GM18498 (cell line): Measurements from ENCODE around the gene TRIP4.
"Not testable (repeated sequence)": the region's sequence is repeated elsewhere in the genome, so short reads cannot be mapped to it uniquely, and the experiment has no call there.

ENCODE experiments used
- ATAC-seq: cut with Tn5 transposase; IDR thresholded peaks from one replicate; pipeline ENCODE4 v1.9.1; 2021; ENCODE audit warnings: mild to moderate bottlenecking, moderate library complexity; ENCODE audit not compliant: unreplicated experiment

Gene TRIP4

GRCh38 chr15:64380130-64380870 lies 7.3 kb upstream of the TRIP4 start:
- ATAC-seq: not testable (repeated sequence)

DNA sequence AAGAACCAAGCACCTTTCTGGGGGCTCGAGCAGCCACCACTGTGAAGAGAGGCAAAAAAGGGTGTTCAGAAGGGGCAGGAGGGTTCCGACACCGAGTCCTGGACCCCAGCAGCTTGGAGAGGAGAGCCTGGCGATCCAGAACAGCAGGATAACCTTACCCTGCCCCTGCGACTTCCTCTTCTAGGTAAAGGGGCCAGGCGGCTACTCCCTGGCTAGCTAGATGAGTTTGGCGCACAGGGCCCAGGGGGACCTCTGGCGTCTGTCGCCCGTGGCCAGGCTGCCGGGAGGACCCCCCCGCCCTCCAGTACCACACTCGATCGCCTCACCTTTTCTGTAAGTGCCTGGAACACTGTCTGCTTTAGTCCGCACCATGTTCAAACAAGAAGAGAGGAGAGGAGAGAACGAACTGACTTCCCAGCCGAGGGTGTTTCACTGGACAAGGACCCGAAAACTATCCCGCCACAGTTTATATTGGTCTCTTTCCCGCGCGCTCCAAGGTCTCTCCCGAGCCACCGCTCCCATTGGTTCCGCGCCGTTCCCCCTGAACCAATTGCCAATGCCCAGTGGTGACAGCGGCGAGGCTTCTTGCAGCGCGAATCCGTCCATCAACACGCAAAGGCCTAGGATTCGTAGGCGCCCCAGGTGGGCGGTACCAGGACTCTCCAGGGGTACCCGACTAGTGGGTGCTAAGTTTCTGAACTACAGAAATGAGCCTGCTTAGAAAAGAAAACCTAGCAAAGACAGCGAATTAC lies 6.5 kb upstream of the TRIP4 start, which contains the start of gene PCLAF:
Gene PCLAF, minus strand, starts transcription at position 442 of the 752 bp plus-strand sequence. Its CDS starts 70 bp downstream, at position 372.
- ATAC-seq: peak; percentile 94

DNA sequence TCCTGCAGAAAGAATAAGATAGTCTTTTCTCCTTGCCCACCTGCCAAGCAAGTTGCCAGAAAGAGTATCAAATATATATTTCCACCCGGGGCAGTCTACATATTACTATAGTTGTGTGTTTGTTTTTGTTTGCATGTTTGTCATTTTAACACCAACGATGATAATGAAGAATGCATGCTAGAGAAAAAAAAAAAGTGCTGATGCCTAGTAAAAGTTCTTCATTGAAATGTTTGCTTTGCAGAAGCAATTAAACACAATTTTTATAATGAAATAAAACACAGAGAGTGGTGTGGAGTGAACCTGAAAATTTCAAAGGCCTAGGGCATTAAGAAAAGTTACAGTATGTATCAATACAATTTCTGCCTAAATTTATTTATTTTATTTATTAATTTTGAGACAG lies 3.9 kb upstream of the TRIP4 start:
- ATAC-seq: no peak

- ATAC-seq: no peak
These were observed 1.3 kb upstream of the TRIP4 start for GRCh38 chr15:64386291-64386690.

DNA sequence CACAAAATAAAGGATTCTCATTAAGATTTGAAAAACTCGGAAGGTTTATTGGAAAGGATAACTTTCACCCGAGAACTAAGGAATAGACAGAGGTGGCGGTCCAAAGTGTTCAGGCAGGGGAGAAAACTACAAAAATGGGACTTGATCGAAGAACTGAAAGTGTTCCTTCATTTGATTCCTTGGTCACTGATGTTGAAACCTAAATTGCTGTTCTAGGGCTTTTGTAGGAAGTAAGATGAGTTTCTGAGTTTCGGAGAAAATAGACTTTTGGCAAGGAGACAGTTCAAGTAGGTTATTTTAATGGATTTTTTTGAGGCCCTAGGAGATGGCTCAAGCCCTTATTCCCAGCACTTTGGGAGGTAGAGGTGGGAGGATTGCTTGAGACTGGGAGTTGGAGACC lies 1.4 kb downstream of the TRIP4 start:
- ATAC-seq: no peak

DNA sequence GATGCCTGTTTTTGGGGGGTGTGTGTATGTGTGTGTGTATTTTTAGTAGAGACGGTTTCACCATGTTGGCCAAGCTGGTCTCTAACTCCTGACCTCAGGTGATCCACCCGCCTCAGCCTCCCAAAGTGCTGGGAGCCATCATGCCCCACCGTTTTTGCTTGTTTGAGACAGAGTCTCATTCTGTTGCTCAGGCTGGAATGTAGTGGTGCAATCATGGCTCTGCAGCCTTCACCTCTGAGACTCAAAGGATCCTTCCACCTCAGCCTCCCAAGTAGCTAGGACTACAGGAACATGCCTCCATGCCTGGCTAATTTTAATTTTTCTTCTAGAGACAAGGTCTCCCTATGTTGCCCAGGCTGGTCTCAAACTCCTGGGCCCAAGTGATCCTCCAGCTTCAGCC lies 4.8 kb downstream of the TRIP4 start:
- not testable (repeated sequence) for ATAC-seq

GRCh38 chr15:64396789-64397188 lies 9.2 kb downstream of the TRIP4 start:
- ATAC-seq: no peak

- ATAC-seq: no peak
These were observed 10.9 kb downstream of the TRIP4 start for GRCh38 chr15:64398575-64398974.

GRCh38 chr15:64400583-64400982 lies 12.9 kb downstream of the TRIP4 start:
- ATAC-seq: no peak

DNA sequence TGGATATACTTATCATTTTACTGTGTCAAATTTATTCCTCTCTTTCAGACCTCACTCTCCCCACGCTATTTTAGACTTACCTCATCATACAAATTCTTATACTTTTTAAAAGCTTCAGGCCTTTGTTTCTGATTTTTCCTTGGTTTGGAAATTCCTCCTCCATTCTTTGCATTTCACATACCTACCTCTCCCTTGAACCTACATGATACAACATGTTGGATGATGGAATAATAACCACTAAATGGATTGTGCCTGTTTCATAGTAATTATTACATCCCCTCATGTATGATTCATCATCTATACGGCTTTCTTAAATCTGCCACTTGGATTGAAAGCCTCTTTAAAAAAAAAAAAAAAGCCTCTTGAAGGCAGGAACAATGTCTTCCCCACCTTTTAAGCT lies 24.6 kb downstream of the TRIP4 start:
- ATAC-seq: no peak

DNA sequence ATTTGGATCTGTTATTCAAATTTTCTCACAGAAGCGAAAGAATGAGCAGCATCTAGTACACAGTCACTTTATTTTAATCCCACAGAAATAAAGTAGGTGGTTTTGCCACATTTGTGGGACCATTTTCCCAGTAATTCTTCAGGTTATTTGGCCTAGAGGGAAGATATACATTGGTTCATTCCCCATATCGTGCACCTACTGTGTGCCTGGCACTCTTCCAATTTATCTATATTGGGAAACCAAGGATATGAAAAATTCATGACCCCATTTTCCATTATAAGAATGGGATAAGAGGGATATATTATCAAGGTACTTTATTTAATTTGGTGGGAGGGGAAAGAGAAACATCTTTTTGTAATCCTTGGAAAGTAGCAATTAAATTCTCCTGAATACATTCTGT lies 35.1 kb downstream of the TRIP4 start:
- no peak for ATAC-seq

DNA sequence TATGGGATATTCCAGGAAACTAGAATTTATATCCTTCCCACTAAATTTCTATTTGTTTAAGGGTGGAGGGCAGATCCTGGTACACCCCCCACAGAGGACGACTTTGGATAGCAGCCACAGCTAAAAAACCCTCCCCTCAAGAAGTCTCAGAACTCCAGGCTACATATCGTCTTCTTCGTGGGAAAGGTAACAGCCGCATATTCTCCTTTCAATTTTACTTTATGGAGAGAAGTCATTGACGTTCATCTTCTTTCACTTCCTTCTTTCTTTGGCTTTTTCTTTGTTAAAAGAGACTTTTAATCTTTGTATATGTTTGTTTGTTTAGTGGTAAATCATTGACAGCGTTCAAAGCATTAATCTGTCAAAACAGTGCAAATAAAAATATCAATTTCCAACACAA lies 36.3 kb downstream of the TRIP4 start:
- ATAC-seq: no peak

- no peak for ATAC-seq
These were observed 37.6 kb downstream of the TRIP4 start for GRCh38 chr15:64425221-64425620.

- no peak for ATAC-seq
These were observed 39.3 kb downstream of the TRIP4 start for GRCh38 chr15:64426845-64427465.

- no peak for ATAC-seq
These were observed 41.8 kb downstream of the TRIP4 start for GRCh38 chr15:64429448-64429847.

DNA sequence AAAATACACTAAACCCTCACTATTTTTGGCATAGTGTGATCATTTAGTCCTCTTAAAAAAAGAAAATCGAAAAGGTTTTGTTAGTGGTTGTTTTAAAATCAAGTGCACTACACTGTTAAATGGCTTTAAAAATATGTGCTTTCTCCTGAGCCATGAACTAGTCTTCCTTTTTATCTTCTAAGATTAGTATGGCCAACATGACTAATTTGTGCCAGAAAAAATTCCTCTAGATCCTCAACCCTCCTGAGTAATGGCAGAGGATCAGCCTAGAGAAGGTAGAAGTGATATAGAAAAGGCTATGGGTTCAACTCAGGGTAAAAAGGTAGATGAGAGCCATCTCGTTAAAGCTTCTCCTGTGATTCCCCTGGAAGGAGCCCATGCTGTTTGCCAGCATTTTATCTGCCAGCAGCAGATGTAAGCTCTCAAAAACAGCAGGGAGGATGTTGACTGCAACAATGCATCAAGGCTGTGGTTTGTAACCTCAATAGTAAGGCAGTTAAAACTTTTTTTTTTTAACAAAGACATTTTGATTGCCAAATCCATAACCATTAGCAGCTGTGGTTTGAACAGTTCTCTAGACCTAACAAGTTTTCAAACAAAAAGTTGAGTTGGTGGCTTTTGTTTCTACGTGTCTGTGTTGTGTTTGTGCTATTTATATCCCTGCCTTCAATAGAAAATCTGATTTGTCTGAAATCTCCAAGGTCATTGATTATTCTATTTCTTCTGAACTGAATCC lies 42.5 kb downstream of the TRIP4 start:
- ATAC-seq: no peak

DNA sequence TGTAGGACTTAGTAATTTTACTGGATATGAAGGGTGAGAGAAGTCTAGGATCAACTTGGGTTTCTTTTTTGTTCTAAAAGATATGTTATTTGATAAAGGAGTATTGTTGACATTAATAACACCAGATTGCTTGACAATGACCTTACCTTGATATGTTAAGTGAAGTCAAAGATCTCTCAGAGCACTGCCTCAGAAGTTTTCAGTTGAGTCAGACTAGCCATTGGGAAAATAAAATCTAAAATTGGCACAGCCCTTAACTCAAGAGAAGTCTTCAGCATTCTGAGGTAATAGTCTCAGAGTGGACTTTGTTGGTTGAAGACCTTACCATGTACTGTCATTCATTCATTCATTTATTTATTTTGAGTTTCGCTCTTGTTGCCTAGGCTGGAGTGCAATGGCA lies 50.3 kb downstream of the TRIP4 start:
- no peak for ATAC-seq

GRCh38 chr15:64438653-64439447 lies 51.2 kb downstream of the TRIP4 start:
- ATAC-seq: no peak

GRCh38 chr15:64441852-64442251 lies 54.2 kb downstream of the TRIP4 start:
- no peak for ATAC-seq

DNA sequence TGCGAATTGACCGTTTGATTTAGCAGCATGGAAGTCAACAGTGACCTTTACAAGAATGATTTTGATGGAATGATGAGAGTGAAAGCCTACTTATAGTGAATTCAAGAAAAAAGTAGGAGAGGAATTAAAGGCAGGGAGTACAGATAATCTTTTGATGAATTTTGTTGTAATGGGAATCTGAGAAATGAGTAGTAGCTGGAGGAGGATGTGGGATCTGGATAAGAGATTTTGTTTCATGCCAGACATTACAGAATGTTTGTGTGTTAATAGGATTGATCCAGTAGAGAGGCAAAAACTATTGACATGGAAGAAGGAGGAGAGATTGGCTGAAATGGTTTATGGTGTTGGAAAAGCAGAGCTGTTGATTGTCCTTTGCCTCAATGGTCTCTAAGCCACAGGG lies 55.4 kb downstream of the TRIP4 start:
- no peak for ATAC-seq
